Hippocampal formation (tissue), 2 donors: ENCODE data around the gene MAP2.
"Not testable (repeated sequence)": the region's sequence is repeated elsewhere in the genome, so short reads cannot be mapped to it uniquely, and the experiment has no call there.

Experiments
- DNase-seq, 2 donors: peaks; one replicate each; lab custom pipeline; 2025; lab: John Stamatoyannopoulos, UW

The MAP2 gene

DNA sequence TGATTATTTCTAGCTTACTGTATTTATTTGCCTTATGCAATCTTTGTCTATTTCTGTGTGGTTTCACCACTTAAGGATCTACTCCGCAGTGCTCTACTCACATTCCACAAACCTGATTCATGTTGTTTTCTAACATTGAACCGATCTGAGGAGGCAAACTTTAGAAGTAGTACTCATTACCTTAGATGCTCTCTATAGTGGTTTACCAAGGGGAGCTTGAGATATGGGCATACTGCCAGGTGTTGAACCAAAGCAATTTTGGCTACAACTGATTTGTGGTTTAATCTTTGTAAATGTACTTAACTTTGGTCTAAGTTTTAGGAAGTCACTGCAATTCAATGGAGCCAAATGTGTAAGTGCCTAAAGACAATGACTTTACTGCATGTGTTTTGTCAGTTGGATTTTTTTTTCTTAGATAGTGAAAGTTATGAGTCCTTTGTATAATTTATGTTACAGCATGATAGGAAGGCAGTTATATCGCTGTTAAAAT lies 50.1 kb downstream of the MAP2 start:
- no peak for DNase-seq

- DNase-seq = no peak
These were observed 51.1 kb downstream of the MAP2 start for GRCh38 chr2:209474960-209475359.

DNA sequence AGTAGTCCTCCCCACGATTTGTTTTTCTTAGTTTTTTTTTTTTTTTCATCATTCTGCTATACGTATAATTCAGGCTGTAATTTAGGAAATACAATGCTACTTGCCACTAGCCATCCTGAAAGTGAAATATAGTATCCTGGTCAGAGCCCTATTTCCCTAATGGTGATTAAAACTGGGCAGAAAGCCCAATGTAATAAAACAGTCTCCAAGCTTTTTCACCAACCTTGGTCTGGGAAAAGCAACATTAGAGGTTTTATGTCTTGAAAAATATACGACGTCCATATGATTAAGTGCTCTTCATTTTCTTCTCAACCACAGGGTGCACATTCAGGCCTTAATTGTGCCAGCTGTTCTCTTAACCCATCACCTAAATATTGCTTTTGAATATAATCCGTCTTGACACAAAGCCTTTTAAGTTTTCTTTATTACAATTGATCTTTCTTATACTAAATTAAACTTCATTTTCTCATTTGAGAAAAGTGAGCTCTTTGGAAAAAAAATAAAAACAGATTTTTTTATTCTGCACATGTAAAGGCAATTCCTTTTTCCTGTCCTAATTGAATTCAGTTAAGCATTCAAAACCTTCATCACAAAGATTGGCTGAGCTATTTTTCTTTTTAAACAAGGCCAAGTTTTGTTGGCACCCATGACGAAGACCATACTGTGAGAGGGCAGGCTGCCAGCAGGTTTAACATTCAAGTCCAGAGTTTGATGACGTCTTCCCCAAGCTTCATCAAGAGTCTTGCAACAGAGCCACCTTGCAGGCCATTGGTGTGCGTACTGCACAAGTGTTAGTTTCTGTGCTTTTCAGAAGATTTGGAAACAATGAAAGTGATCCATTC lies 52.7 kb downstream of the MAP2 start:
- peak in 1 of 2 donors; percentile 59 for DNase-seq

DNA sequence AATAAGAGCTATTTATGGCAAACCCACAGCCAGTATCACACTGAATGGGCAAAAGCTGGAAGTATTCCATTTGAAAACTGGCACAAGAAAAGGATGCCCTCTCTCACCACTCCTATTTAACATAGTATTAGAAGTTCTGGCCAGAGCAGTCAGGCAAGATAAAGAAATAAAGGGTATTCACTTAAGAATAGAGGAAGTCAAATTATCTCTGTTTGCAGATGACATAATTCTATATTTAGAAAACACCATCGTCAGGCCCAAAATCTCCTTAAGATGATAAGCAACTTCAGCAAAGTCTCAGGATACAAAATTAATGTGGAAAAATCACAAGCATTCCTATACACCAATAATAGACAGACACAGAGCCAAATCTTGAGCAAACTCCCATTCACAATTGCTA lies 68.4 kb downstream of the MAP2 start:
- DNase-seq = not testable (repeated sequence)

DNA sequence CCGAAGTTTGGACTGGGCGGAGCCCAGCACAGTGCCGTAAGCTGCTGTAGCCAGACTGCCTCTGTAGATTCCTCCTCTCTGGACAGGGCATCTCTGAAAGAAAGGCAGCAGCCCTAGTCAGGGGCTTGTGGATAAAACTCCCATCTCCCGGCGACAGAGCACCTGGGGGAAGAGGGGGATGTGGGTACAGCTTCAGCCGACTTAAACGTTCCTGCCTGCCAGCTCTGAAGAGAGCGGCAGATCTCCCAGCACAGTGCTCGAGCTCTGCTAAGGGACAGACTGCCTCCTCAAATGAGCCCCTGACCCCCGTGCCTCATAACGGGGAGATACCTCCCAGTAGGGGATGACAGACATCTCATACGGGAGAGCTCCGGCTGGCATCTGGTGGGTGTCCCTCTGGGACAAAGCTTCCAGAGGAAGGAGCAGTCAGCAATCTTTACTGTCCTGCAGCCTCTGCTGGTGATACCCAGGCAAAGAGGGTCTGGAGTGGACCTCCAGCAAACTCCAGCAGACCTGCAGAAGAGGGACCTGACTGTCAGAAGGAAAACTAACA lies 71.3 kb downstream of the MAP2 start:
- not testable (repeated sequence) for DNase-seq

- DNase-seq = no peak
These were observed 72.2 kb downstream of the MAP2 start for GRCh38 chr2:209495855-209496585.

DNA sequence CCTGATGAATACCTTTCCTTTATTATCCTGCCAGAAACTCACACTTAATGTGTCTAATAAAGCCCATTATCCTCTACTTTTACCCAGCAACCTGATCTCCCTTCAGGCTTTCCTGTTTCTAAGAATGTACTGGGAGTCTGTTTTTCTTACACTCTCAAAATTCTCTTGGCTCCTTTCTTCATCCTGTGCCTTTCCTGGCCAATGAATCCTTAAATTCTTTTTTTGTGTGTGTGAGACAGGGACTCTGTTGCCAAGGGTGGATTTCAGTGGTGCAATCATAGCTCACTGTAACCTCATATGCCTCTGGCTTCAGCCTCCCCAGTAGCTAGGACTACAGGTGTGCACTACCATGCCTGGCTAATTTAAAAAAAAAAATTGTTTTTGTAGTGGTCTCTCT lies 72.7 kb downstream of the MAP2 start:
- no peak for DNase-seq

GRCh38 chr2:209498614-209499013 lies 74.8 kb downstream of the MAP2 start:
- DNase-seq = no peak

GRCh38 chr2:209499069-209499468 lies 75.2 kb downstream of the MAP2 start:
- no peak for DNase-seq

- DNase-seq = no peak
These were observed 77.7 kb downstream of the MAP2 start for GRCh38 chr2:209501579-209501978.

GRCh38 chr2:209505410-209505809 lies 81.6 kb downstream of the MAP2 start:
- DNase-seq = no peak

DNA sequence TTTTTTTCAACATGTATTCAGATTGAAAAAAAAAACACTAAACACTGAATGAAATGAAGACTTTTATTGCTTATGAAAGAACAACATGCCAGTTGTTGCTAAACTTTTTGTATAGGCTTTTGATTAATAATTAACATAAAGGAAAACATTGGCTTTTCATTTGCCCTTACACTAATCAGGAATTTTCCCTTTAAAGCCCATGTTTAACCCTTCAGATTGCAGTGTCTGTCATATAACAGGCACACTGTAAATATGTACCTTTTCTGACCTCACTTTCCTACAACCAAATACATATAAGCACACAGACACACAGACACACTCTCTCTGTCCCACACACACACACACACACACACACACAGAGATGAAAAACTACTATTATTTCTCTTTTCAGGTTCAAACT lies 84.4 kb downstream of the MAP2 start:
- no peak for DNase-seq

DNA sequence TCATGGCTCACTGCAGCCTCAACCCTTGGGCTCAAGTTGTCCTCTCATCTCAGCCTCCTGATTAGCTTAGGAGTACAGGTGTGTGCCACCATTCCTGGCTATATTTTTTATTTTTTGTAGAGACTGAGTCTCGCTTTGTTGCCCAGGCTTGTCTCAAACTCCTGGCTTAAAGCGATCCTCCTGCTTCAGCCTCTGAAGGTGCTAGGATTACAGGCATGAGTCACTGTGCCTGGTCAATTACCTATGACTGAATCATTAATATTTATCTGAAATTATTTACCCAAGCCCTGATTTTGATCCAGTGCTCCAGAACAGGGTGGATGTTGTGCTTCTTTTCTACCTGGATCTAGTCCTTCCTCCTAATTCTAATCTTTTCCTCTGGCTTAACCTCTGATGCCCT lies 87.8 kb downstream of the MAP2 start:
- DNase-seq = no peak

- no peak for DNase-seq
These were observed 89.1 kb downstream of the MAP2 start for GRCh38 chr2:209512971-209513370.

GRCh38 chr2:209517436-209517835 lies 93.6 kb downstream of the MAP2 start:
- DNase-seq = no peak

- no peak for DNase-seq
These were observed 95.4 kb downstream of the MAP2 start for GRCh38 chr2:209519271-209519670.

GRCh38 chr2:209519906-209520305 lies 96.1 kb downstream of the MAP2 start:
- DNase-seq = no peak

- DNase-seq = no peak
These were observed 99.3 kb downstream of the MAP2 start for GRCh38 chr2:209523041-209523740.

DNA sequence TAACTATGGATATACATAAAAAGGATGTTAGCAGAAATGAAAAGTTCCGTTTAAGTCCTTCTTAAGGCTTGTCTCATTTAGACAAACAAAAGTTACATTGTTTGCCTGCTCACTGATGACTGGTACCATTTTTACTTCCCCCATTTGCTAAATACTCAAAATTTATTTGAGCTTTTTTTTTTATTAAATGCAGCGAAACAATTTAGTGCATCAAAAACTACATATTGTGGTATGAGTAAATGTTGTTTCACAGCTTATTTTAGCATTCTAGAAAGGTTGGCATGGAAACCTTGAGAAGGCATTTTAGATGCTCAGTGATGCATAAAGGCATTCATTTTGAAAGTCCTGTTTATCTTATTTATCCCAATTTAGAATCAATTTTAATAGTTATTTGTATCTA lies 100.0 kb downstream of the MAP2 start:
- peak in 1 of 2 donors; percentile 55 for DNase-seq

DNA sequence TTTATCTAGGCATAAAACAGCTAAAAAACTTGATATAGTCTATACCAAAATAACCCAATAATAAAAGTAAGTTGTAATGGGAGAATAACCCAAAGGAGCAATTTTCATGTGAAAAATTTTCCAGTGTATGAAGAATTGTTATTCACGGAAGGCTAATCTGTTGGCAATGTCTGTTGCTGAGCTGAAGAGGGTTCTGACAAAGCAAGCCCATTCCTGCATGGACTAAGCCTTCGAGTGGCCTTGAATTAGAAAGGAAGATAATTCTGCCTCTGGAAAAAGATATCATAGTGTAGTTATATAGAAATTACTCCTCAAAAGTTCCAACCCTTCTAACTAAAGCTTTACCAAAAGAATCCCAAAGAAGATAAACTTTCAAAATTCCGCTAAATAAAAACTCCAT lies 101.5 kb downstream of the MAP2 start:
- no peak for DNase-seq

DNA sequence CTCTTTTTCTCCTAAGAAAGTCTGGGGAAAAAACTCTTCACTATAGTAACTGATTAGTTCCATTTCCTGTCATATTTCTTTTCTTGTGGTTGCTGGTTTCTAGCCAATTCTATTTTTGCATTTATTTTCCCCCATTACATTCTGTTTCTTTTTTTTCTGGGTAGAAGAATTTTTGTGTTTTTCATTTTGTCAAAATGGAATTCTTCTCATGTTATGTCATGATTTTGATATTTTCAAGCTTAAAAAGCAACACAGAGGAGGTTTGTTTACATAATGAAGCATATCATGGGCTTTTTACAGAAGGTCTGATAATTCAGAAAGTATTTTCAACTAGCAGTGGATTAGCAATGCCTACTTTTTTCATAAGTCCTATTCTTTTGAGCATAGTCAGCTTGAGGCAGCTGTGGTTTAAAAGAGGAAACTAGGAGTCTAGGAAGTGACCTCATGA lies 102.0 kb downstream of the MAP2 start:
- no peak for DNase-seq

DNA sequence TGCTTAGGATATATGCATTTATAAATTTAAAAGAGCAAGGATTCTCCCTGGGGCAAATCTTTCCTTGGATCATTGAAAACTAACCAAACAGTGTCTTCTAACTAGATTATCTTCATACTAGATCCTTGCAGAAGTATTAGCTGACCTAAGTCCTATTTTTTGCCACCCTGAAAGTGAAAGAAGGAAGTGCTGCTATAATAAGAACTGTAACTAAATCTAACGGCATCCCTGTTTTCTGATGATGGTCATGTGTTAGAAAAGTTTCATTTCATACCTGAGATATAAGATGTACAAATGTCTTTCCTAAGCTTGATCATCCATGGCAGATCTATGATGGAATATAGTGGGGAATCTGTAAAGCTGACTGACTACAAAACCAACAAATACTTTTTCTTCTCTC lies 102.7 kb downstream of the MAP2 start:
- DNase-seq = no peak
